WTC11 (cell line): Measurements from ENCODE around the gene RFX7.

Experiments used
- CTCF ChIP-seq: fragments of 200-600 bp; IDR thresholded peaks from 2 replicates; pipeline ENCODE4 v1.8.0; 2022; ENCODE audit warnings: antibody characterized with exemption
- TP53 ChIP-seq: sonication (generic); formaldehyde crosslinking; IDR thresholded peaks from 2 replicates; pipeline ENCODE4 v1.8.1; 2023; ENCODE audit warnings: mild to moderate bottlenecking, missing genetic modification reagents
- TF ChIP-seq, protein P1 (sequence below): sonication (generic); formaldehyde crosslinking; IDR thresholded peaks from 2 replicates; pipeline ENCODE4 v1.8.1; 2023; ENCODE audit warnings: mild to moderate bottlenecking, missing genetic modification reagents, moderate library complexity
- TF ChIP-seq, protein P2 (sequence below): sonication (generic); formaldehyde crosslinking; IDR thresholded peaks from 2 replicates; pipeline ENCODE4 v1.8.0; 2022; ENCODE audit warnings: mild to moderate bottlenecking, missing genetic modification reagents

DNA sequence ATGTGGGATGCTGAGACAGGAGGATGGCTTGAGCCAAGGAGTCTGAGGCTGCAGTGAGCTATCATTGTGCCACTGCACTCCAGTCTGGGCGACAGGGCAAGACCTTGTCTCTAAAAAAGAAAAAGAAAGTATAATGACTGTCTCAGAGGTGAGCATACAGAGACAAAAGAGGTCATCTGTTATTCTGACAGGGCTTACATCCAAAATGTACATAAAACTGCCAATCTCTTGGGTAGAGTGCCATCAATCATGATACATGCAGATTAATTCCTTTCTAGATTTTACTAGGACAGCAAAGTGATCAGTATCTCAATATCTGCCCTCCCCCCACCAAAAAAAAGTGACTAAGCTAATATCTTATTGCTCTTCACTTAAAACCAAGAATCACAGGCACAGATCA, 41.0 kb downstream of the RFX7 start:
- TF ChIP-seq TP53 (no peak), CTCF (no peak)
- TF ChIP-seq, protein P1, sequence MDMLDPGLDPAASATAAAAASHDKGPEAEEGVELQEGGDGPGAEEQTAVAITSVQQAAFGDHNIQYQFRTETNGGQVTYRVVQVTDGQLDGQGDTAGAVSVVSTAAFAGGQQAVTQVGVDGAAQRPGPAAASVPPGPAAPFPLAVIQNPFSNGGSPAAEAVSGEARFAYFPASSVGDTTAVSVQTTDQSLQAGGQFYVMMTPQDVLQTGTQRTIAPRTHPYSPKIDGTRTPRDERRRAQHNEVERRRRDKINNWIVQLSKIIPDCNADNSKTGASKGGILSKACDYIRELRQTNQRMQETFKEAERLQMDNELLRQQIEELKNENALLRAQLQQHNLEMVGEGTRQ (CRISPR knock-in tag): no peak
- TF ChIP-seq, protein P2, sequence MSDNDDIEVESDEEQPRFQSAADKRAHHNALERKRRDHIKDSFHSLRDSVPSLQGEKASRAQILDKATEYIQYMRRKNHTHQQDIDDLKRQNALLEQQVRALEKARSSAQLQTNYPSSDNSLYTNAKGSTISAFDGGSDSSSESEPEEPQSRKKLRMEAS: no peak
